Measurements from ENCODE around the gene FCGR2B.
"Not testable (repeated sequence)": the region's sequence is repeated elsewhere in the genome, so short reads cannot be mapped to it uniquely, and the experiment has no call there.

Gene FCGR2B

DNA sequence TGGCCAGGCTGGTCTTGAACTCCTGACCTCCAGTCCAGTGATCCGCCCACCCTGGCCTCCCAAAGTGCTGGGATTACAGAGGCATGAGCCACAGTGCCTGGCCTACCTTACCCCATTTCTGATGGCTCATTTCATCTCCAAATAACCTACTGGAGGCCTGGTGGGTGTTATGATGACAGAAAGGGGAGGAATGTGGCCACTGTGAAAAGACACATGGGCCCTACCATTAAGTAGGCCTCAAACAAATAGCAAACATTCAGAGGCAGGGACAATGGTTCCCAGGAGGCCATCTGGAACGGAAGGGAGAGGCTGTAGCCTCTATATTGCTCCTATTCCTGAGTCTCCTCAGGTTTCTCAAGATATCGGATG, 43.2 kb downstream of the FCGR2B start:
- DNase-seq, result no peak

DNA sequence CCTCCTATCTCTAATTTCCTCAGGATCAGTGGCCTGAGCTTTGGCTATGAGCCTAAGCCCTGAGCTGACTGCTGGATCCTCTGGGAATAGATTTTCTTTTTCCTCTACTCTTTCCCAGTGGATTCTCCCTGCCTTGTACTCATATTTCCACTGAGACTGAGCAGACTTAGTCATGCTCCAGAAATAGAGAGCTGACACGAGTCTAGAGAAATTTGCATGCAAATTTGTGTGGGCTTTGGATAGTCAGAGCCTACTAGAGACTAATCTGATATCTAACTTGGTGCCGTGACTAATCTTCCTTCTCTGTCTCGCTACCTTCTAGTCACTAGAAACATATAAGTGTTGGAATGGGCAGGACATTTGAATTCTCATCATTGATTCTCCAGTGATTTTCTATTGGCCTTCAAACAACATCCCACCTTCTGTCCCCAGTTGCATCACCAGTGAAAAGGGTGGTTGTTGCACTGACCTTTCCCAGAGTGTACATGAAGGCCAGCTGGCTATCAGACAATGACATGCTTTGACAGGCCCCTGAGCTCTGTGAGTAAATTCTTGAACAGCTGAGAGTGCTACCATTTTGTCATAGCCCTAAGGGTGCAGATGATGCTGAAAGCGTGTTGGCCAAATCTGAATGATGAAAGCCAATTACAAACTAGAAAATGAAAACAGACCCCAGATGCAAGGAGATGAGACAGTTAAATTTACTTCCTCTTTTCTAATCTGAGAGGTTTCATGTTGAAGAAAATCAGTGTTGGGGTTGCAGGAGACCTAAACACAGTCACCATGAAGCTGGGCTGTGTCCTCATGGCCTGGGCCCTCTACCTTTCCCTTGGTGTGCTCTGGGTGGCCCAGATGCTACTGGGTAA, 43.8 kb downstream of the FCGR2B start, which contains the start of gene FCRLA:
Gene FCRLA (plus strand): TSS at position 748 of the 866 bp plus-strand sequence. CDS start 36 bp downstream, at position 784.
- no peak for DNase-seq

DNA sequence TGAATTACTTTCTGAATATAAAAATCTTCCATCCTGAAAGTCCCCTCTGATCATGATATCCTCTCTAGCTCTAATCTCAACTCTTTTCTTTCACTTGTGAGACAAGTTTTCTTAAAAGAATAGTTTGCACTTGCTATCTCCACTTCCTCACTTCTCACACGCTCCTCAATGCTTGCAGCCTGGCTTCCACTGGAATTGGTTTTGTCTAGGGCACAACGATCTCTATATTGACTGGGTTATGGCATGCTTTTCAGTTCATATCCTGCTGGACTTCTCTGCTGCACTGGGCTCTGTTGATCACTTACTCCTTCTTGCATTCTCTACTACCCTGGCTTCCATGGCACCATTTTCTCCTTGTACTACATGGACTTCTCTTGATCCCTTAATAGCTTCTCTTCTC, 44.6 kb downstream of the FCGR2B start:
- no peak for DNase-seq

DNA sequence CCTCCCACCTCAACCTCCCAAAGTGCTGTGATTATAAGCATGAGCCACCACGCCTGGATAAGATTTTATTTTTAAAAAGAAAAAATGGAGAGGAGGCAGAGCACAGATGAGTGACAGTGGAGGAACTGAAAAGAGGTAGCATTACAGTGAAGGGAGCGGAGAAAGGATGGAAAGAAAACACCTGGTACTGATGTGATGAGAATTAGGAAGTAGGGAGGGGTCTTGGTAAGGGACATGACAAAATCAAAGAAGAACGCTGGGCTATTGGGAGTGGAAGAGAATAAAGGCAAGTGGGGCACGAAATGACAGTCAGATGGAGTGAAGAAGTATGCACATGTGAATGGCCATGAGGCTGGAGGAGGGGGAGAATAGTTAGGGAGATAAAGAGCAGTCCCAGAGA, 46.4 kb downstream of the FCGR2B start:
- no peak for DNase-seq

DNA sequence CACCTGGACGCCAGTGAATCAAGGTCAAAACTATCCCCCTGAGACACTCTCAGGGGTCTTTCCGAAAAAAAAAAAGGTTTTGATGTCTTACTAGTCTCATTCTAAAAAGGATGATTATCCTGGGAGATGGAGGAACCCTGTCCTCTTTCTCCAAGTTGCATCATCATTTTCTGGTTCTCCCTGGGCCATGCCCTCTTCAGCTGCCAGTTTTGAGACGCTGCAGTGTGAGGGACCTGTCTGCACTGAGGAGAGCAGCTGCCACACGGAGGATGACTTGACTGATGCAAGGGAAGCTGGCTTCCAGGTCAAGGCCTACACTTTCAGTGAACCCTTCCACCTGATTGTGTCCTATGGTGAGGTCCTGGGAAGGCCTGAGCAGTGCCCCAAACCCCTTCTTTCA, 47.6 kb downstream of the FCGR2B start:
- DNase-seq, result no peak

DNA sequence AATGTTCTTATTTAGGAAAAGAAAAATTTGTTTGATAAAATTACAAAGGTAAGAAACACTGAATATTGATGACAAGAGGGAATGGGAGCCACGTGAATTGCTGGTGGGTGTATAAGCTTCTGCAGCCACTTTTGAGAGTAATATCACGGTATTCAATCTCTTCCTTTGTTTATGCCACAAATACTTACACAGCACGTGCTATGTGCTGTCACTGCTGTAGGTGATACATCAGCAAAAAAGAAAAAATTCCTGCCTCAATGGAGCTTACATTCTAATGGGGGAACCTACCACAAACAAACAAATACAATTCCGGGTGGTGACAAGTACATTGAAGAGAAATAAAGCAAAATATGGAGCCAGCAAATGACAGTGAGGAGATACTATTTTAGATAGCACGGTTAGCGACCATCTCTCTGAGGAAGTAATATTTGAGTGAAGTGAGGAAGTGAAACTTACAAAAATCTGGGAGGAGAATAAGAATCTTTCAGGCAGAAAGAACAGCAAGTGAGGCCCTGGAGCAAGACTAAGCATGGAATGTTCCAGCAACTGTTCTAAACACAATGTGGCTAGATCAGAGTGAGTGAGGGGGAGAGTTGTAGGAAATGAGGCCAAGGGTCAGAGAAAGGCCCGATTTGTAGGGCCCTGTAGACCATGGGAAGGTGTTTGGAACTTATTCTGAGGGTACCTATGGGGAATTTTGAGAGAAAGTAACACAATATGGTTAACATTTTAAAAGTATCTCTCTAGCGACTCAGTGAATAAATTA, 55.8 kb downstream of the FCGR2B start:
- no peak for DNase-seq

DNA sequence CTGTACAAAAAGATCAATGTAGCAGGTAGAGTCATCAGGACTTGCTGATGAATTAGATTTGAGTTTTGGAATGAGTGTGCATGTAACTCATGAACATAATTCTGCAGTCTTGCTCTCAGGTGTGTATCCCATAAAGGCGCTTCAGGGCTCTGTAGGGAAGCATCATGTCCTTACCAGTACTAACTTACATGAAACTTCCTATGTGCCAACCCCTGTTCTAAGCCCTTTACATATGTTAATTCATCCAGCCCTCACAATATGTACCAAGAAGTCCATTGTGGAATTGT, 56.3 kb downstream of the FCGR2B start:
- DNase-seq, result no peak

DNA sequence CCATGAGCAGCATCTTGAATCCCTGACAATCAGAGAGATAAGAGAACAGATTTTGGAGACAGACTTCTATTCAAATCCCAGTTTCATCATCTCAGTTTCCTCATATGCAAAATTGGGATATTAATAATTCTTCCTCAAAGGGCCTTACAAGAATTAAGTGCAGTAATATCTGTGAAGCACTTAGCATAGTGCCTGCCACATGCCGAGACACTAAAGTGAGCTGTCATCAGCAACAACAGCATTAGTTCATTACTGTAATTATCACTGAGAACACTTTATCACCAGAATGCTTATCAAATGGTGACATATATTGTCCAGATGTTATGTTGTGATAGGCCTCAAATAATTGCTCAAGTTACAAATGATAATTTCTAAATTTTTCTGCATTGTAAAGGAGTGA, 57.5 kb downstream of the FCGR2B start:
- DNase-seq, result no peak

DNA sequence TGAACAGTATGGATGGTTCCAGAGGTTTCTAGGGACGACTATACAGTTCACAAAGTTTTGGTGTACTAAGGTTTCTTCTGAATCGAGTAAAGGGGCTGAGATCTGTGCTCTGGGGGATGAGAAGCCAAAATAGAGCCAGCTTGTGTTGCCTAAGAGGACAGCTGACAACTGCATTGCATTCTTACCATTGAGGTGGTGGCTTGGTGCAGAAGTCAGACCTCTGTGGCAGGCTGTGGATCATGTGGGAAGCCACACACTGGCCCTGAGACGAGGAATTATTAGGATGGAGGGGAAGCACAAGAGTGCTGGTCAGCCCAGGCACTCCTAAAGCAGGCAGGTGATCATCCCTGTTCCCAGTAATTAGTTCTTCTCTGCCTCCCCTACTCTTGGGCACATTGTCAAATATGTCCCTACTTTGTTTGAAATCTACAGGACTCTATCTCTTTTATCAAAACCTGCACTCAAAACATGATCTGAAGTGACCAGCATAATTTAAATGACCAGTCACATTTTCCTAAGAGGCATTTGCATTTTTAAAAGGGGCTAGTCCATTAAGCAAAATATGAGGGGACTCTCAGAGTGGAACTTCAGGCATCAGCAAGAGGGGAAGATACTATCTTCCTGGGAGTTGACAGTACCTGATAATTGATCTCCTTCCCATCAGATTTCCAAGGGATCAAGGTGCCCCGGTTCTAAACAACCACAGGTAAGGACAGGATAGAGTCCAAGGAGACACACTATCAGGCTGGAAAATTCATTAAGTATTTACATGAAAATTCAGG, 58.2 kb downstream of the FCGR2B start, which contains the start of gene FCRLB:
Gene FCRLB (plus strand): TSS at position 589 of the 782 bp plus-strand sequence. CDS start 1,129 bp downstream, outside the sequence.
- no peak for DNase-seq

DNA sequence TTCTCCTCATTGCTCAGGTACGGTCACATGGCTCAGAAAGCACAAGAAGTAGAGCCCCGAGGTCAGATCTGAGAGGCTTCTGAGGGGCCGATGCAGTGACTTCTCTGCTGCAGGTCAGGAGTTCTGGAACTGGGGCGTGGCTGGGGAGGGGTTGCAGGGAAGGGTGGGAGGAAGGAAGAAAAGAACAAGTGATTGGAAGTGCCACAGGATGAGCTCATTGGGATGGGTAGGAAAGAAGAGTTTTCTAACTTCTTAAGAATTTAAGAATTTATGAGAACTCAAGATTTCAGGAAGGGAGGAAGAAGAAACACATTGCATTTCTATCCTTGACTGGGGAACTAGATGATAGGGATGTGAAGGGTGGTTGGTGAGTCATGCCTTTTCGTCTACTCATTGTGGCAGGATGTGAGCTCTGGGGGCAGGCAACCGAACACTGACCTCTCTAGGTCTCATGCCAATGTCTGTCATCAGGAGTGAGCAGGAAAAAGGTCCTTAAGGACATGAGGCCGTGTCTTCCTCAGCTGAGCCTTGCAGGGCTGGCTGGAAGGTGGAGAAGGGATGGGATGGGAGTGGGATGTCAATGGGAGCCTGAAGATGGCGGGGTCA, 58.9 kb downstream of the FCGR2B start:
- peak; percentile 5 for DNase-seq

DNA sequence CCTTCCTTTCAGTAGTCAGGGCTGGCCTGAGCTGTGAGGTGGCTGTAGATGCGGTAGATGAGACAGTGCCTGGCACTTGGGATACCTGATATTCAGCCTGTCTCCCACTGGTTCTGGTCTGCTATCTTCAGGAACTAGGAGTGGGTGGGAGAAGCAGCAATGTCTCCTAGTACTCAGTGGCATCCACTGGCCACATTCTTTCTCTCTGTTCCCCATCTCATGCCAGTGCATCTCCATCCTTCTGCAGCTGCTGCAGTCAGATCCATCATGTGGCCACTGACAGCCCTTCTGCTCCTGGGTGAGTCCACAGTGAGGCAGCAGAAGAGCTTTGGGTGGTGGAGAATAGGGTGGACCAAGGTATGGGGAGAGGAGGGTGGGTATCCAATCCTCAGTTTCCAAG, 59.5 kb downstream of the FCGR2B start:
- no peak for DNase-seq

DNA sequence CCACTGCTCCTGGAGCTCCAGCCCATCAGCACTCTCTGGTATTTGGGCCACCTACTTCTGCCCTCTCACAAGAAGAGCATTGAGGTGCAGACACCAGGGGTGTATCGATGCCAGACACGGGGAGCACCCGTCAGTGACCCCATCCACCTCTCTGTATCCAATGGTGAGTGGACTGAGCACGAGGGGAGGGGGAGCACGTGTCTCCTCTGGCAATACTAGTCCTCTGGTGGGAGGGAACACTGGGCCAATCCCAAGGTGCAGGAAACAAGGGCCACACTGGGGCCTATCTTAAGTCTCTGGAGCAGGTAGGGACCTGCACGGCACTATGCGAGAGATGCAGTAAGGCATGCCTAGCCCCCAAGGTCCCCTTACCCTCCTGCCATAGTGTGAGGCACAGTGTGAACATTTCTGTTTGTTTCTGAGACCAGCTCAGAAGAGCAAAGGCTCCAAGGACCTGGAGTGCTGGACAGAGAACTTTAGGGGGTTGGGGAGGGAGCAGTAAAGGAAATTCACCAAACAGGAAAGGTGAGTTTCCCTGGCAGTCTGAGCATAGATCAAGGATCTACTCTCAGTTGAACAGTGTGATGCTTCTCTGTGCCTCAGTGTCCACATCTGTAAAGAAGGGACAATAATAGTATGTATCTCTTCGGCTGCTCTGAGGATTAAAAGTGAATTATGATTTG, 60.7 kb downstream of the FCGR2B start:
- DNase-seq, result no peak

DNA sequence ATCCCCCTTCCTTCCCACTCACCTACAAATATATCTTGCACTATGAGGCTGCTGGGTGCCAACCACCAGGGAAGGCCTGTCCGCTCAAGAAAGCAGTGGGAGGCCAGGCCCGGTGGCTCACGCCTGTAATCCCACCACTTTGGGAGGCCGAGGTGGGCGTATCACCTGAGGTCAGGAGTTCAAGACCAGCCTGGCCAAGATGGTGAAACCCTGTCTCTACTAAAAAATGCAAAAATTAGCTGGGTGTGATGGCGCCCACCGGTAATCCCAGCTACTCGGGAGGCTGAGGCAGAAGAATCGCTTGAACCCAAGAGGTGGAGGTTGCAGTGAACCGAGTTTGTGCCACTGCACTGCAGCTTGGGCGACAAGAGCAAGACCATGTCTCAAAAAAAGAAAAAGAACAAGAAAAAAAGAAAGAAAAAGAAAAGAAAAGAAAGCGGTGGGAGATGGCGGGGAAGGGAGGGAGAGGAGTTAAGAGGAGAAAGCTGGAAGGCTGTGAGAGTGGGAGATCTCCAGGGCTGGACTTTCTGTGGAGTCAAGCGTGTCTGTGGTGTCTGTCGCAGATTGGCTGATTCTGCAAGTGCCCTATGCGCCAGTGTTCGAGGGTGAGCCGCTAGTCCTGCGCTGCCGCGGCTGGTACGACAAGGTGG, 62.4 kb downstream of the FCGR2B start:
- not testable (repeated sequence) for DNase-seq

DNA sequence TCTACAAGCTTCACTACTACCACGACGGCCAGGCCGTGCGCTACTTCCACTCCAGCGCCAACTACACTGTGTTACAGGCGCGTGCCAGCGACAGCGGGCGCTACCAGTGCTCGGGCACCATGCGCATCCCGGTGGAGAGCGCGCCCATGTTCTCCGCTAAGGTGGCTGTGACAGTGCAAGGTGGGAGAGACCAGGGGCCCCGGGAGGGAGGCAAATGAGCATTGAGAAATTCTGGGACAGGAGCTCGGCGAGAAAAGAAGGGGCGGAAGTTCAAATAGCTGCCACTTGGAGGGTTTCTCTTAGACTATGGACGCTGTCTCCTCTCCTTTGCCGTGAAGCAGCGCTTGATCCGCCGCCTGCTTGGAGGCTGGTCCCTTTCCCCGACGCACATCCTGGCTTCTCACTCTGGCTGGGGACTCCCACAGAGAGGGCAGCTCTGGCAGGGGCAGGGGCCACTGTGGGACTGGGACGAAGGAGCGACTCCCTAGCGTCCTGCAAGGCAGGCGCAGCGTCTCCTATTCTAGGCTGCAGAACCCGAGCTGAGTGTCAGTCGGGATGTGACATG, 63.0 kb downstream of the FCGR2B start:
- peak; percentile 44 for DNase-seq

DNA sequence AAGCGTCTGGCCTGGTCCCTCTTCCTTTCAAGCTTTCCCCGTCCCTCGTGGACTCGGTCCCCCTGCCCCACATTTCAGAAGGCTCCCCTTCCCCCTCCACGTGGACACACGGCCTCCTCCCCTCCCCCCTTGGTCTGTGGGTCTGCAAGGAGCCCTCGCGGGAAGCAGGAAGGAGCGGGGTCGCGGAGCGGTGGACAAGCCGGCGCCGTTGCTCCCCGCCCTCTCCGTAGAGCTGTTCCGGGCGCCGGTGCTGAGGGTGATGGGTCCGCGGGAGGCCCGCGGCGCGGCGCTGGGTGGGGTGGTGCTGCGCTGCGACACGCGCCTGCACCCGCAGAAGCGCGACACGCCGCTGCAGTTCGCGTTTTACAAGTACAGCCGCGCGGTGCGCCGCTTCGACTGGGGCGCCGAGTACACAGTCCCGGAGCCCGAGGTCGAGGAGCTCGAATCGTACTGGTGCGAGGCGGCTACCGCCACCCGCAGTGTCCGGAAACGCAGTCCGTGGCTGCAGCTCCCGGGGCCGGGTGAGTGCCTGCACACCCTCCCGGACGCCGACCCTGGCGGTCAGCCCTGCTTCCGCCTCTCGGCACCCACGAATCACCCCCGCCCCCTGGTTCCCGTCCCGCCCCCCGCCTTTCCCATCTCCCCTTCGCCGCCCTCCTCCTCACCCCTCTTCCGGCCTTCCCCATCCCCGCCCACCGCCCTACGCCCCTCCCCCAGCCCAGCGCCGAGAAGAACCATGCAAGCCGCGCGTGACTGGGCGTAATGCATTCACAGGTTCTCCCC, 63.7 kb downstream of the FCGR2B start:
- peak; percentile 86 for DNase-seq

DNA sequence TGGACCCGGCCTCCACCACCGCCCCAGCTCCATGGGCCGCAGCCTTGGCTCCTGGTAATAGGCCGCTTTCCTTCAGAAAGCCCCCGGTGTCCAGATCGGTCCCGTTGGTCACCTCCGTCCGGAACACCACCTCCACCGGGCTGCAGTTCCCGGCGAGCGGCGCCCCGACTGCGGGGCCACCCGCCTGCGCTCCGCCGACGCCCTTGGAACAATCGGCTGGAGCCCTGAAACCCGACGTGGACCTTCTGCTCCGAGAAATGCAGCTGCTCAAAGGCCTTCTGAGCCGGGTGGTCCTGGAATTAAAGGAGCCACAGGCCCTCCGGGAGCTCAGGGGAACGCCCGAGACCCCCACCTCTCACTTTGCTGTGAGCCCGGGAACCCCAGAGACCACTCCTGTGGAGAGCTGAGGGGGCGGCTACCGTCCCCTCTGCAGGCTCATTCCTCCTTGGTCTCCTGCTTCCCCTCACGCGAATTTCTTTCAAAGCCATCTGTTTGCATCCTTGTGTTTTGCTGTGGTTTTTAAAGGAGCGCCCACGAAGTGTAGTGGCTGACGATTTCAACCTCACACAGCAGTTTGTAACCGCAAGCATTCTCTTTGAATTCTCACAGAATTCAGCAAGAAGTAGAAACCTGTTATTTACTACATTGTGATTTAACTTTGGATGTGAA, 64.4 kb downstream of the FCGR2B start:
- DNase-seq, result peak; percentile 64

All from CD4-positive, alpha-beta T cell treated with Interleukin-6 for 4 hours (primary cell).